GM18519 (cell line): ENCODE results near the gene MANSC4.
"Not testable (repeated sequence)": the region's sequence is repeated elsewhere in the genome, so short reads cannot be mapped to it uniquely, and the experiment has no call there.

Source experiments
- ATAC-seq: cut with Tn5 transposase; IDR thresholded peaks from one replicate; pipeline ENCODE4 v1.9.1; 2021; ENCODE audit warnings: mild to moderate bottlenecking, moderate library complexity; ENCODE audit not compliant: unreplicated experiment, low FRiP score

The MANSC4 gene

DNA sequence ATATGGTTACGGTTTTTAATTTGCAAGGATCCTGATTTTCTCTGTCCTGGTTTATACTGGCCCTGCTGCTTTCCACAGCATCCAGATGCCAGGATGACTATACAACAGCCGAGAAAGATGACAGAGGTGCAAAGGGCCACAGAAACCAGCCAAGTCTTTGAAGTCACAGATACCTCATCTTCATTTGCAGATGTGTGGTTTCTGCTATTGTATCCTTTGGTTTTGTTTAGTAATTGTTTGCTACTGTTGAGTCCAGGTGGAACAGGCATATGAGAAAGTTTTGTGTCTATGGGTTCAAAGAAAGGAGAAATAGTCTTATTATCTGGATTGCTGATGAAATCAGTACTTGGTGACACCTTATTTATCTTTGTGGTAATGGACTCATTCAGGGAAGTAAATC is 17.3 kb downstream of the MANSC4 start:
- no peak for ATAC-seq

DNA sequence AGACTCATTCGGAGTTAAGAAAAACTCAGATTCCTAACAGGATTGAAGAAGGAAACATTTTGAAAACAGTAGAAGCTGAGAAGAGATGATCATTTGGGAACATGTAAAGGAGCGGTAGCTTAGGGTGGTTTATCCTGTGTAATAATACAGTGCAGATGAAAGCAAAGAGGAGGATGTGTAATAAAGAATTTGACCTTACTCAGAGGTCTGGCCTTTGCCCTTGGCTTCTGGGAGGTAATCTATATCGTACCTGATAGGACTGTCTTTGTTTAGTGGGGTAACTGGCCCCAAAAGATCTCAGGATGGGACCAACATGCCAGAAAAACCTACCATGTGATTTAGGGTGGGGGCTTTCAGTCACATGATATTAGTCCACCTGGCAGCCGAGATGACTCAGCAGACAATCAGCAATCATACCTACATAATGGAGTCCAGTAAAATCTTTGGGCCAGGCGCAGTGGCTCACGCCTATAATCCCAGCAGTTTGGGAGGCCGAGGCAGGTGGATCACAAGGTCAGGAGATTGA is 23.3 kb downstream of the MANSC4 start:
- ATAC-seq = no peak

DNA sequence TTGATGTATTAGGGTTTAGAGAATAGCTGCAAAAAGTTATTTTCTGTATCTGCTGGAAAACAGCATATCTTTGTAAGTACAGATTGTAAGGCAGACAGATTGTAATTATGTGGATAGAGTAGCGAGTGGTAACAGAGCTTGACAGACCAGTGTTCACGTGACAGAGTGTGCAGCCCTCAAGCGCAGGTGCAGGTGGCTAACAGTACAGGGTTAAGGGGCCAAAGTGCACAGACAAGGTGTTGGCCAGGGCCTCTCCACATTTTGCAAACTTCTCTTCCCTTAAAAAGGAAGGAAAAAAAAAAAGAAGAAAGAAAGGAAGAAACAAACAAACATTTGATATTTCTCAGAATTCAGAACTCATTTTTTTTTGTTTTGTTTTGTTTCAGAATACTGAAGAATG is 25.2 kb downstream of the MANSC4 start:
- ATAC-seq = no peak

DNA sequence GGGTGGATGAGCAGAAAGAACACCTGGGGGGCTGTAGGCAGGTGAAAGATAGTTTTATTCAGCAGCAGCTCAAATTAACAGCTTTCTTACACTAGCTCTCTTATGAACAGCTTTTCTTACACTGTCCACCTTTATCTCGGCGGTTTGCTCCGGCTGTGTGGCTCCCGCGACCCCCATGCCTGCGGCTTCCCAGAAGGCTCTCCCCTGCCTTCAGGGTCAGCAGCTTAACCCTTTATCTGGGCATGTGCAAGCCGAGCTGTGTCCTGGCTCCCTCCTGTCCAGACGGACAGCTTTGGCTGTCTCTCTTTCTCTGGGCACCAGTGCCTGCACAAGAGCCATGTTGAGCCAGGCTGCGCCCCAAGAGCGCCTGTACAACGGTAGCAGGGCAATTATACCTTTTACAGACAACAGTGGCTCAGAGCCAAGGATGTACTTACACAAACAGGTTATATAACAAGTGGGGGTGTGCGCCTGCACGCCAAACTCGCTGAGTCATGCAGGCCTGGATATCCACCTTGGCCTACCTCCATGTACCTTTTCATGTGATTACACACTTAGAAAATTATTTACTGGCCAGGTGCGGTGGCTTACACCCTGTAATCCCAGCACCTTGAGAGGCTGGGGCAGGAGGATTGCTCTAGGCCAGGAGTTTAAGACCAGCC is 28.5 kb downstream of the MANSC4 start:
- ATAC-seq = no peak

DNA sequence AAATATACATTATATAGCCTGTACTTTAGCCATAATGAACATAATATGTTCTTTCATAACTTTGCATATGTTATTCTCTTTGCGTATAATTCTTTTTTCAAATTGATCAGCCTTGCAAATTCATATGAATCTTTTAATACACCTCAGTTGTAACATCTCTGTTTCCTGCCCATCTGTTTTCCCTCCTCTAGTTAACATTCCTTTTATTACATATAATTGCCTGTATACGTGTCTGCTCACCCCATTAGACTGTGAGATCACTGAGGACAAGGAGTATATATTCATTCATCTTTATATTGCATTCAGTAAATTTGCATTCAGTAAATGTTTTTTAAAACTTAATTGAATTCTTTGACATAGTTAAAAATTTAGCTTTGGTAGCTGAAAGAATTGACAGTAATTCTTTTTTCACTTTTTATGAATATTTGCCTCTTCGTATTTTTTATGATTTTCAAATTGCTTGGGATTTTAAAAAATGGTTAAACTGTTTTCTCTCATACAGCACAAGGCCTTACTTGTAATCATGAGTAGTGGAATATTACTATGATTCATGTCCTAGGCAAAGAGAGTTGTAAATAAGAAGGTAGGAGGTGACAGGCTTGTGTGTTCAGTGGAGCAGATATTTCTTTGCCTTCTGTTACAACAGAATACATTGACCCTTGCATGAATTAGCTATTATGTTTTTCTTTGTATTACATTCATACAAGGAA is 32.8 kb downstream of the MANSC4 start:
- ATAC-seq = no peak

DNA sequence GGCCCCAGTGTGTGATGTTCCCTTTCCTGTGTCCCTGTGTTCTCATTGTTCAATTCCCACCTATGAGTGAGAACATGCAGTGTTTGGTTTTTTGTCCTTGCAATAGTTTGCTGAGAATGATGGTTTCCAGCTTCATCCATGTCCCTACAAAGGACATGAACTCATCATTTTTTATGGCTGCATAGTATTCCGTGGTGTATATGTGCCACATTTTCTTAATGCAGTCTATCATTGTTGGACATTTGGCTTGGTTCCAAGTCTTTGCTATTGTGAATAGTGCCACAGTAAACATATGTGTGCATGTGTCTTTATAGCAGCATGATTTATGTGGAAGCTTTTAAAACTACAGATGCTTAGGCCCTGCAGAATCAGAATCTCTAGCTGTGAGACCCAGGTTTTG is 34.3 kb downstream of the MANSC4 start:
- ATAC-seq = not testable (repeated sequence)

DNA sequence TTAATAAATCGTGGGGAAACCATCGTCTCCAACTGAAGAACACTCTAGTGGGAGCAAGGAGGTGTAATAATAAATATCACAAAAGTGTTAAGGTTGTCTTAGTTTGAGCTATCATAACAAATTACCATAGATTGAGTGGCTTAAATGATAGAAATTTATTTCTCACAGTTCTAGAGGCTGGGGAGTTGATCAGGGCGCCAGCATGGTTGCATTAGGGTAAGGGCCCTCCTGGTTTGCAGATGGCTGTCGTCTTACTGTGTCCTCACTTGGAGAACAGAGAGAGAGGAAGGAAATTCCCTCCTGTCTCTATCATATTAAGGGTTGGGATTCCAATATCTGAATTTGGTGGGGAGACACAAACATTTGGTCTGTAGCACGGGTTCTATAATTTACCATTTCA is 36.4 kb downstream of the MANSC4 start:
- ATAC-seq = no peak

- not testable (repeated sequence) for ATAC-seq
Measured at GRCh38 chr12:27734321-27734720, 45.7 kb downstream of the MANSC4 start.

GRCh38 chr12:27733791-27734190 is 46.2 kb downstream of the MANSC4 start:
- ATAC-seq = no peak

- peak; percentile 67 for ATAC-seq
Measured at GRCh38 chr12:27733052-27733656, 46.9 kb downstream of the MANSC4 start.

DNA sequence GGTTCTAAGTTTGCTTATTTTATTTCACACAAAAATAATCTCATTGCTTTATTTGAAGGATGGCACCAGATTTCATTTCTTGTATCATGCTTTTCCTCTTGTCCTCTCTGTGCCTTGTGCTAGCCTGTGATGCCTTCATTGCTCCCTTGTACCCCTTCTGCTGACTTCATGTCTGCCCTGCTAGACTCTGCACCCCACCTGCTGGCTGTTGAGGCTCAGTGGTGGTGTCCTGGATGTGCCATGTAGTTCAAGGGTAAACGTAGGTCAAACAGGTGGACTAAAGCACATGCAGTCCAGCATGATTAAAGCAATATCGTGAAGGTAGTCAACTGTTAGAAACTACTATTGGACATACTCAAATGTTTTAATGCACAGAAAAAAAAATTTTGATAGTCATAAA is 47.8 kb downstream of the MANSC4 start:
- no peak for ATAC-seq

GRCh38 chr12:27730097-27730588 is 49.9 kb downstream of the MANSC4 start:
- ATAC-seq = no peak

- ATAC-seq = no peak
Measured at GRCh38 chr12:27723212-27723611, 56.8 kb downstream of the MANSC4 start.
